OCI-LY3 (cell line): ENCODE measurements around the gene ARHGEF17.

Experiments used
- EZH2phosphoT487 ChIP-seq: fragments of 200-600 bp; shearing (Covaris generic); IDR thresholded peaks from 2 replicates; pipeline ENCODE4 v1.6.1; 2018; ENCODE audit warnings: antibody characterized with exemption, mixed run types, low read depth
- TF ChIP-seq, protein P1 (sequence below): fragments of 200-600, 300-600 bp; sonication (generic); IDR thresholded peaks from 2 replicates; pipeline ENCODE4 v1.5.1; 2014; ENCODE audit warnings: antibody characterized with exemption, low read length, low read depth

DNA sequence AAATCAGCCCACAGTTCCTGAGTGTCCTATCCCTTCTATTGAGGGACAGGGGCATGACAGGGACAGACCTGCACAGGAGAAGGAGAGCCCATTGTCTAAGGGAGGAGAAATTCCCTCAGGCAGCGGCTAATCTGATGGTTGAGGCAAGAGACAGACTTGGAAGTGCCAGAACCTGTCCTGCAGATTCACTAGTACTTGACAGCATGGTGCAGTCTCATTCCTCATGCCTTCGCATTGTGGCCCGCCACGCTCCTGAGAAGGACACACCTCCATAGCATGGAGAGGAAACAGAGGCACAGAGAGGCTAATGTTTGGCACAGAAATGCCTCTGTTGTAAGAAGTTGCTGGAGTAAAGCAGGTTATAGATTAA, 32.7 kb upstream of the ARHGEF17 start:
- TF ChIP-seq, protein P1, sequence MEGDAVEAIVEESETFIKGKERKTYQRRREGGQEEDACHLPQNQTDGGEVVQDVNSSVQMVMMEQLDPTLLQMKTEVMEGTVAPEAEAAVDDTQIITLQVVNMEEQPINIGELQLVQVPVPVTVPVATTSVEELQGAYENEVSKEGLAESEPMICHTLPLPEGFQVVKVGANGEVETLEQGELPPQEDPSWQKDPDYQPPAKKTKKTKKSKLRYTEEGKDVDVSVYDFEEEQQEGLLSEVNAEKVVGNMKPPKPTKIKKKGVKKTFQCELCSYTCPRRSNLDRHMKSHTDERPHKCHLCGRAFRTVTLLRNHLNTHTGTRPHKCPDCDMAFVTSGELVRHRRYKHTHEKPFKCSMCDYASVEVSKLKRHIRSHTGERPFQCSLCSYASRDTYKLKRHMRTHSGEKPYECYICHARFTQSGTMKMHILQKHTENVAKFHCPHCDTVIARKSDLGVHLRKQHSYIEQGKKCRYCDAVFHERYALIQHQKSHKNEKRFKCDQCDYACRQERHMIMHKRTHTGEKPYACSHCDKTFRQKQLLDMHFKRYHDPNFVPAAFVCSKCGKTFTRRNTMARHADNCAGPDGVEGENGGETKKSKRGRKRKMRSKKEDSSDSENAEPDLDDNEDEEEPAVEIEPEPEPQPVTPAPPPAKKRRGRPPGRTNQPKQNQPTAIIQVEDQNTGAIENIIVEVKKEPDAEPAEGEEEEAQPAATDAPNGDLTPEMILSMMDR, result no peak
- no peak for TF ChIP-seq EZH2phosphoT487
